GM12878 (cell line): Measurements from ENCODE around the gene C19orf38. TPM values are rescaled to one million over a fixed set of nuclear protein-coding genes. Genes with fewer than 3 reads are reported as not detected.

Experiments used
- ATAC-seq: fragments of 200-7000 bp; cut with Tn5 transposase; 3 replicates; pipeline ENCODE4 v1.9.1; 2020; ENCODE audit warnings: mild to moderate bottlenecking, moderate library complexity
- BruUV-seq: library from RNA; stranded (reverse); fragments of 400-500 nt; replicated peaks from 2 replicates; lab custom pipeline; 2021; lab: Mats Ljungman, UMichigan
- CTCF ChIA-PET: fragments of 300-600 bp; sonication (Branson Sonifier 250); formaldehyde crosslinking; extraction: SDS; loops from one replicate; lab custom pipeline; 2021; ENCODE audit warnings: inconsistent platforms; lab: Yijun Ruan, JAX
- POLR2A ChIA-PET: fragments of 350-600 bp; formaldehyde crosslinking; extraction: SDS; loops from one replicate; lab custom pipeline; 2021; ENCODE audit warnings: inconsistent platforms; lab: Charles Lee
- RAD21 ChIA-PET: fragments of 300-600 bp; sonication (Branson Sonifier 250); formaldehyde crosslinking; loops from one replicate; lab custom pipeline; 2023; ENCODE audit warnings: antibody characterized with exemption; ENCODE audit not compliant: unreplicated experiment; lab: Charles Lee
- SMC1A ChIA-PET: fragments of 300-600 bp; sonication (Branson Sonifier 250); formaldehyde crosslinking; loops from one replicate; lab custom pipeline; 2023; ENCODE audit not compliant: unreplicated experiment, uncharacterized antibody; lab: Charles Lee
- DNase-seq: peaks from one replicate; pipeline ENCODE4 v3.0.0-alpha.2; 2011; ENCODE audit warnings: low read depth, low spot score
- FAIRE-seq: peaks from 3 replicates; lab custom pipeline; 2011; peaks lifted over from hg19 to GRCh38; lab: Jason Lieb, UNC
- H2AFZ ChIP-seq: 2 replicates; pipeline ENCODE4 v1.6.0; 2011; ENCODE audit warnings: low read depth, low read length, control low read depth; ENCODE audit not compliant: control insufficient read depth
- H3K27ac ChIP-seq: 2 replicates; pipeline ENCODE4 v1.5.1; 2011; ENCODE audit warnings: control low read depth; ENCODE audit not compliant: control insufficient read depth, insufficient read depth
- H3K27me3 ChIP-seq, 2 experiments: replicated peaks in 1 of 2; 2 replicates each; pipeline versions ENCODE4 v1.6.0 to v1.6.1; 2011; ENCODE audit warnings: low read length in 1 of 2; ENCODE audit not compliant: control insufficient read depth in 2 of 2, insufficient read depth in 2 of 2
- H3K36me3 ChIP-seq, 2 experiments: 2 replicates each; pipeline ENCODE4 v1.5.1; 2011; ENCODE audit warnings: low read length in 1 of 2; ENCODE audit not compliant: control insufficient read depth in 2 of 2, insufficient read depth in 2 of 2
- H3K4me1 ChIP-seq: 2 replicates; pipeline ENCODE4 v1.6.1; 2011; ENCODE audit warnings: mild to moderate bottlenecking, low read length, moderate library complexity, mixed read lengths; ENCODE audit not compliant: control insufficient read depth, insufficient read depth
- H3K4me2 ChIP-seq: 2 replicates; pipeline ENCODE4 v1.6.0; 2011; ENCODE audit warnings: control low read depth; ENCODE audit not compliant: control insufficient read depth, insufficient read depth
- H3K4me3 ChIP-seq: fragments of 200-600 bp; sonication (generic); 2 replicates; pipeline ENCODE4 v1.5.1; 2016
- H3K79me2 ChIP-seq: 2 replicates; pipeline ENCODE4 v1.6.0; 2011; ENCODE audit warnings: low read length; ENCODE audit not compliant: control insufficient read depth, insufficient read depth
- H3K9ac ChIP-seq: 2 replicates; pipeline ENCODE4 v1.8.0; 2011; ENCODE audit warnings: low read length, control low read depth, mixed read lengths; ENCODE audit not compliant: control insufficient read depth, insufficient read depth
- H3K9me3 ChIP-seq: replicated peaks from 3 replicates; pipeline ENCODE4 v1.5.1; 2011; ENCODE audit warnings: mild to moderate bottlenecking, low read length; ENCODE audit not compliant: control insufficient read depth, insufficient read depth
- H4K20me1 ChIP-seq: 2 replicates; pipeline ENCODE4 v1.6.0; 2011; ENCODE audit not compliant: control insufficient read depth, insufficient read depth
- BCL11A ChIP-seq: IDR thresholded peaks from 2 replicates; pipeline ENCODE4 v1.6.1; 2011; ENCODE audit warnings: low read depth, low read length
- CEBPB ChIP-seq, 2 experiments: fragments of 150-350 bp in 1 of 2; IDR thresholded peaks; 2 replicates each; pipeline ENCODE4 v1.6.1; 2012 to 2014; ENCODE audit warnings: low read depth in 2 of 2, low read length in 2 of 2, borderline replicate concordance in 1 of 2, inconsistent platforms in 1 of 2
- E2F8 ChIP-seq: fragments of 450-650 bp; IDR thresholded peaks from 2 replicates; pipeline ENCODE4 v1.6.1; 2018; ENCODE audit warnings: mild to moderate bottlenecking, low read depth, moderate library complexity; ENCODE audit not compliant: partially characterized antibody
- EED ChIP-seq: sonication (generic); IDR thresholded peaks from 2 replicates; pipeline ENCODE4 v1.6.1; 2016; ENCODE audit warnings: antibody characterized with exemption, low read depth
- EP300 ChIP-seq, 2 experiments: fragments of 150-350 bp in 1 of 2; IDR thresholded peaks; 2 replicates each; pipeline ENCODE4 v1.6.1; 2011 to 2012; ENCODE audit warnings: low read depth in 2 of 2, low read length in 2 of 2, borderline replicate concordance in 1 of 2, improper control_type of control experiment in 1 of 2, inconsistent platforms in 1 of 2; ENCODE audit not compliant: control insufficient read depth in 1 of 2
- ESRRA ChIP-seq: IDR thresholded peaks from 2 replicates; pipeline ENCODE4 v1.6.1; 2012; ENCODE audit warnings: mild to moderate bottlenecking, low read length, improper control_type of control experiment
- FOXK2 ChIP-seq: fragments of 450-650 bp; IDR thresholded peaks from 2 replicates; pipeline ENCODE4 v1.6.1; 2017; ENCODE audit warnings: mild to moderate bottlenecking, moderate library complexity
- MEF2A ChIP-seq: IDR thresholded peaks from 2 replicates; pipeline ENCODE4 v1.6.1; 2011; ENCODE audit warnings: low read depth, mild to moderate bottlenecking, low read length, moderate library complexity; ENCODE audit not compliant: insufficient read depth
- NR2C2 ChIP-seq: IDR thresholded peaks from 2 replicates; pipeline ENCODE4 v1.6.1; 2011; ENCODE audit warnings: borderline replicate concordance, low read depth; ENCODE audit not compliant: control insufficient read depth, insufficient read length
- POLR2AphosphoS5 ChIP-seq: IDR thresholded peaks from 2 replicates; pipeline ENCODE4 v1.6.1; 2011; ENCODE audit warnings: mild to moderate bottlenecking, low read length, inconsistent platforms
- RB1 ChIP-seq: fragments of 450-650 bp; formaldehyde crosslinking; IDR thresholded peaks from 2 replicates; pipeline ENCODE4 v1.6.1; 2017; ENCODE audit warnings: mild to moderate bottlenecking, borderline replicate concordance
- SREBF1 ChIP-seq: IDR thresholded peaks from 2 replicates; pipeline ENCODE4 v1.6.1; 2012; ENCODE audit warnings: mild to moderate bottlenecking, low read length
- TCF12 ChIP-seq: IDR thresholded peaks from 2 replicates; pipeline ENCODE4 v1.6.1; 2011; ENCODE audit warnings: low read depth, mild to moderate bottlenecking, low read length
- ZNF207 ChIP-seq: fragments of 450-650 bp; IDR thresholded peaks from 2 replicates; pipeline ENCODE4 v1.6.1; 2014; ENCODE audit warnings: antibody characterized with exemption, mild to moderate bottlenecking, borderline replicate concordance
- WGBS: methylation state at CpG from one replicate; pipeline ENCODE4 v1.1.6; 2016; ENCODE audit warnings: low lambda C conversion rate; ENCODE audit not compliant: insufficient replicate concordance, insufficient coverage; ENCODE audit errors: missing lambda C conversion rate; 5-methylcytosine and 5-hydroxymethylcytosine counted together
- in situ Hi-C: fragments of 300-500 bp; cut with MboI; formaldehyde crosslinking; loops from 9 replicates; pipeline ENCODE4 v1.14.3; 2018; ENCODE audit warnings: mixed read lengths
- intact Hi-C: fragments of 100-400 bp; cut with micrococcal nuclease; formaldehyde crosslinking; loops from one replicate; pipeline ENCODE4 v1.14.2; 2022; ENCODE audit not compliant: unreplicated experiment
- polyA plus RNA-seq, 11 experiments: library from polyadenylated mRNA; depleted of rRNA in 4 of 11; unstranded in 6 of 11; stranded (reverse) in 5 of 11; fragments of >200 nt; fragmentation: Nextera tagmentation in 4 of 11; fragmentation: Illumina TruSeq in 1 of 11; extraction: Ambion mirVana in 4 of 11; extraction: Trizol in 1 of 11; gene quantifications; 1 replicate in 1 of 11; 2 replicates in 10 of 11; pipeline versions ENCODE4 v1.2.1 to v1.2.3, GENCODE V29; 2011 to 2016; ENCODE audit warnings: inconsistent platforms in 2 of 11, missing spikeins in 2 of 11, low read depth in 1 of 11
- total RNA-seq, 4 experiments: library from RNA; depleted of rRNA in 3 of 4; stranded (reverse); fragments of >200 nt in 3 of 4; fragmentation: Illumina TruSeq in 1 of 4; extraction: Trizol in 1 of 4; gene quantifications; 2 replicates each; pipeline versions ENCODE4 v1.2.1 to v1.2.3, GENCODE V29; 2013 to 2021
- TF ChIP-seq, protein P1 (sequence below): IDR thresholded peaks from 2 replicates; pipeline ENCODE4 v1.6.1; 2012; ENCODE audit warnings: mild to moderate bottlenecking, low read depth, low read length
- TF ChIP-seq, protein P2 (sequence below): fragments of 450-650 bp; IDR thresholded peaks from 2 replicates; pipeline ENCODE4 v1.6.1; 2016; ENCODE audit warnings: mild to moderate bottlenecking

Gene C19orf38
- total and polyA plus RNA-seq, 10 of the 15 experiments (the other 5 are each of a cell fraction or from before 2014, with no cell fraction given): 2.6 to 7.5 (median 5.0) TPM

- Histone ChIP-seq H3K4me1 (no peaks in the 10 kb centered on the region), H3K27me3 (no peaks in the 10 kb centered on the region), H2AFZ (no peak overlapping the region), H3K9ac (no peak overlapping the region), H3K9me3 (no peaks in the 10 kb centered on the region), H3K4me3 (no peak overlapping the region), H4K20me1 (no peaks in the 10 kb centered on the region), H3K36me3 (peaks cover 18 to 58% of the 10 kb centered on the region in 2 experiments), H3K27ac (no peak overlapping the region), H3K4me2 (no peak overlapping the region), H3K79me2 (no peaks in the 10 kb centered on the region)
- ChIA-PET CTCF (no interaction called here), RAD21 (no interaction called here), POLR2A (interaction anchor here (0.6 kb wide), 1 partner anchor 28 kb away, joined by 7 read pairs; no protein-coding TSS in a partner anchor), SMC1A (interaction anchor here (1.2 kb wide), 1 partner anchor 48 kb away, joined by 3 read pairs; no protein-coding TSS in a partner anchor)
- in situ Hi-C loops (no loop called here), intact Hi-C loops (no loop called here)
- FAIRE-seq (no peak), DNase-seq (no peak), ATAC-seq (no peak)
- WGBS: 95% methylated on average over 25 of the region's 31 CpGs
- no TSS peak for BruUV-seq
- TF ChIP-seq EED (no peak), FOXK2 (no peak), ZNF207 (no peak), POLR2AphosphoS5 (no peak), CEBPB (IDR thresholded peaks at IDR 0.05; ENCODE audit: borderline replicate concordance in 1 of 2, low read depth in 2 of 2, low read length in 2 of 2) (no peak), RB1 (no peak), E2F8 (no peak), EP300 (IDR thresholded peaks at IDR 0.05; ENCODE audit: borderline replicate concordance in 1 of 2, control insufficient read depth in 1 of 2, low read depth in 2 of 2, low read length in 2 of 2) (no peak), NR2C2 (no peak), BCL11A (no peak), ESRRA (no peak), TCF12 (no peak), MEF2A (no peak), SREBF1 (no peak)
- TF ChIP-seq, protein P1, sequence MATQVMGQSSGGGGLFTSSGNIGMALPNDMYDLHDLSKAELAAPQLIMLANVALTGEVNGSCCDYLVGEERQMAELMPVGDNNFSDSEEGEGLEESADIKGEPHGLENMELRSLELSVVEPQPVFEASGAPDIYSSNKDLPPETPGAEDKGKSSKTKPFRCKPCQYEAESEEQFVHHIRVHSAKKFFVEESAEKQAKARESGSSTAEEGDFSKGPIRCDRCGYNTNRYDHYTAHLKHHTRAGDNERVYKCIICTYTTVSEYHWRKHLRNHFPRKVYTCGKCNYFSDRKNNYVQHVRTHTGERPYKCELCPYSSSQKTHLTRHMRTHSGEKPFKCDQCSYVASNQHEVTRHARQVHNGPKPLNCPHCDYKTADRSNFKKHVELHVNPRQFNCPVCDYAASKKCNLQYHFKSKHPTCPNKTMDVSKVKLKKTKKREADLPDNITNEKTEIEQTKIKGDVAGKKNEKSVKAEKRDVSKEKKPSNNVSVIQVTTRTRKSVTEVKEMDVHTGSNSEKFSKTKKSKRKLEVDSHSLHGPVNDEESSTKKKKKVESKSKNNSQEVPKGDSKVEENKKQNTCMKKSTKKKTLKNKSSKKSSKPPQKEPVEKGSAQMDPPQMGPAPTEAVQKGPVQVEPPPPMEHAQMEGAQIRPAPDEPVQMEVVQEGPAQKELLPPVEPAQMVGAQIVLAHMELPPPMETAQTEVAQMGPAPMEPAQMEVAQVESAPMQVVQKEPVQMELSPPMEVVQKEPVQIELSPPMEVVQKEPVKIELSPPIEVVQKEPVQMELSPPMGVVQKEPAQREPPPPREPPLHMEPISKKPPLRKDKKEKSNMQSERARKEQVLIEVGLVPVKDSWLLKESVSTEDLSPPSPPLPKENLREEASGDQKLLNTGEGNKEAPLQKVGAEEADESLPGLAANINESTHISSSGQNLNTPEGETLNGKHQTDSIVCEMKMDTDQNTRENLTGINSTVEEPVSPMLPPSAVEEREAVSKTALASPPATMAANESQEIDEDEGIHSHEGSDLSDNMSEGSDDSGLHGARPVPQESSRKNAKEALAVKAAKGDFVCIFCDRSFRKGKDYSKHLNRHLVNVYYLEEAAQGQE: no peak
- TF ChIP-seq, protein P2, sequence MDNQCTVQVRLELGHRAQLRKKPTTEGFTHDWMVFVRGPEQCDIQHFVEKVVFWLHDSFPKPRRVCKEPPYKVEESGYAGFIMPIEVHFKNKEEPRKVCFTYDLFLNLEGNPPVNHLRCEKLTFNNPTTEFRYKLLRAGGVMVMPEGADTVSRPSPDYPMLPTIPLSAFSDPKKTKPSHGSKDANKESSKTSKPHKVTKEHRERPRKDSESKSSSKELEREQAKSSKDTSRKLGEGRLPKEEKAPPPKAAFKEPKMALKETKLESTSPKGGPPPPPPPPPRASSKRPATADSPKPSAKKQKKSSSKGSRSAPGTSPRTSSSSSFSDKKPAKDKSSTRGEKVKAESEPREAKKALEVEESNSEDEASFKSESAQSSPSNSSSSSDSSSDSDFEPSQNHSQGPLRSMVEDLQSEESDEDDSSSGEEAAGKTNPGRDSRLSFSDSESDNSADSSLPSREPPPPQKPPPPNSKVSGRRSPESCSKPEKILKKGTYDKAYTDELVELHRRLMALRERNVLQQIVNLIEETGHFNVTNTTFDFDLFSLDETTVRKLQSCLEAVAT: no peak
Observed at GRCh38 chr19:10911579-10912363, 63.6 kb downstream of the C19orf38 start.
